B cell (primary cell): ENCODE data around the gene SSBP3. TPM values are rescaled to one million over a fixed set of nuclear protein-coding genes. Genes with fewer than 3 reads are reported as not detected.

Experiments used
- ATAC-seq: fragments of 200-7000 bp; cut with Tn5 transposase; one replicate; pipeline ENCODE4 v1.10.0; 2021; ENCODE audit warnings: low read depth, mild to moderate bottlenecking, moderate number of reproducible peaks, moderate library complexity
- CTCF ChIA-PET: fragments of 350-600 bp; sonication (Branson Sonifier 250); formaldehyde crosslinking; loops from one replicate; lab custom pipeline; 2021; ENCODE audit warnings: antibody characterized with exemption, inconsistent platforms; lab: Charles Lee
- POLR2A ChIA-PET: fragments of 350-600 bp; sonication (Branson Sonifier 250); formaldehyde crosslinking; loops from one replicate; lab custom pipeline; 2021; ENCODE audit warnings: antibody characterized with exemption; lab: Charles Lee
- DNase-seq: peaks from one replicate; pipeline ENCODE4 v3.0.0; 2013
- H2AFZ ChIP-seq: 2 replicates; pipeline ENCODE4 v1.6.1; 2012; ENCODE audit warnings: mild to moderate bottlenecking, low read depth, low read length; ENCODE audit not compliant: insufficient read depth, poor library complexity, severe bottlenecking
- H3K27ac ChIP-seq, 2 donors: 1 replicate in 1 of 2; 2 replicates in 1 of 2; pipeline ENCODE4 v1.5.1; 2012 to 2013; ENCODE audit warnings: low read length in 2 of 2, mild to moderate bottlenecking in 2 of 2, moderate library complexity in 1 of 2
- H3K27me3 ChIP-seq, 4 experiments: fragments of 200-600 bp in 1 of 4; sonication (generic) in 1 of 4; replicated peaks in 1 of 4; 1 replicate in 2 of 4; 2 replicates in 2 of 4; pipeline versions ENCODE4 v1.6.1 to v1.7.0; 2013 to 2016; ENCODE audit warnings: low read length in 3 of 4, mild to moderate bottlenecking in 2 of 4, mixed read lengths in 1 of 4, moderate library complexity in 1 of 4; ENCODE audit not compliant: insufficient read depth in 4 of 4, control insufficient read depth in 3 of 4; ENCODE audit errors: control extremely low read depth in 1 of 4
- H3K36me3 ChIP-seq, 2 experiments: replicated peaks in 1 of 2; 1 replicate in 1 of 2; 2 replicates in 1 of 2; pipeline versions ENCODE4 v1.6.1 to v1.7.1; 2013; ENCODE audit warnings: low read length in 1 of 2; ENCODE audit not compliant: insufficient read depth in 2 of 2, control insufficient read depth in 1 of 2; ENCODE audit errors: control extremely low read depth in 1 of 2, extremely low read depth in 1 of 2
- H3K4me1 ChIP-seq, 2 donors: fragments of 200-600 bp in 1 of 2; sonication (generic) in 1 of 2; 1 replicate in 1 of 2; 2 replicates in 1 of 2; pipeline versions ENCODE4 v1.5.1 to v1.6.1; 2013 to 2017; ENCODE audit warnings: low read length in 2 of 2; ENCODE audit not compliant: control insufficient read depth in 2 of 2, insufficient read depth in 2 of 2
- H3K4me2 ChIP-seq: replicated peaks from 2 replicates; pipeline ENCODE3; 2012; ENCODE audit warnings: mild to moderate bottlenecking, low read depth, low read length; ENCODE audit not compliant: poor library complexity, severe bottlenecking
- H3K4me3 ChIP-seq, 5 experiments: fragments of 200-600 bp in 1 of 5; sonication (generic) in 1 of 5; 1 replicate in 3 of 5; 2 replicates in 2 of 5; pipeline versions ENCODE4 v1.5.1 to v1.7.0; 2011 to 2016; ENCODE audit warnings: low read length in 4 of 5, mild to moderate bottlenecking in 4 of 5, low read depth in 2 of 5, control low read depth in 1 of 5, moderate library complexity in 1 of 5; ENCODE audit not compliant: insufficient read depth in 1 of 5; ENCODE audit errors: control extremely low read depth in 1 of 5, extremely low read depth in 1 of 5
- H3K79me2 ChIP-seq: fragments of 200-600 bp; sonication (generic); one replicate; pipeline ENCODE4 v1.6.0; 2016; ENCODE audit warnings: low read length; ENCODE audit not compliant: control insufficient read depth, insufficient read depth
- H3K9ac ChIP-seq: fragments of 200-600 bp; sonication (generic); 2 replicates; pipeline ENCODE4 v1.6.1; 2017; ENCODE audit warnings: mild to moderate bottlenecking, low read length, moderate library complexity
- H3K9me3 ChIP-seq, 3 donors: one replicate each; pipeline versions ENCODE4 v1.6.1 to v1.7.1; 2013; ENCODE audit warnings: low read length in 2 of 3; ENCODE audit not compliant: control insufficient read depth in 2 of 3, insufficient read depth in 1 of 3; ENCODE audit errors: control extremely low read depth in 1 of 3
- H4K20me1 ChIP-seq: 2 replicates; pipeline ENCODE4 v1.6.0; 2012; ENCODE audit warnings: mild to moderate bottlenecking, low read length; ENCODE audit not compliant: insufficient read depth, control insufficient read depth, poor library complexity, severe bottlenecking
- H3K27ac Mint-ChIP-seq: one replicate; pipeline ENCODE4 v1.8.0; 2021; ENCODE audit warnings: mixed read lengths
- H3K27me3 Mint-ChIP-seq: one replicate; pipeline ENCODE4 v1.8.0; 2021; ENCODE audit warnings: mixed read lengths
- H3K4me1 Mint-ChIP-seq: one replicate; pipeline ENCODE4 v1.8.0; 2021; ENCODE audit warnings: mixed read lengths
- H3K4me3 Mint-ChIP-seq: one replicate; pipeline ENCODE4 v1.8.0; 2021; ENCODE audit warnings: mixed read lengths
- H3K9me3 Mint-ChIP-seq: one replicate; pipeline ENCODE4 v1.8.0; 2022; ENCODE audit warnings: mixed read lengths; ENCODE audit not compliant: insufficient read depth
- EZH2 ChIP-seq: IDR thresholded peaks from 2 replicates; pipeline ENCODE4 v1.6.1; 2012; ENCODE audit warnings: borderline replicate concordance, low read depth, mild to moderate bottlenecking, moderate library complexity, low read length; ENCODE audit not compliant: insufficient read depth, poor library complexity, severe bottlenecking
- WGBS: methylation state at CpG from one replicate; pipeline ENCODE4 v1.1.5; 2013; ENCODE audit warnings: missing lambda C conversion rate; ENCODE audit not compliant: insufficient coverage; 5-methylcytosine and 5-hydroxymethylcytosine counted together
- intact Hi-C: fragments of 100-400 bp; cut with micrococcal nuclease; formaldehyde crosslinking; loops from one replicate; pipeline ENCODE4 v1.10.0; 2022
- polyA plus RNA-seq: library from polyadenylated mRNA; depleted of rRNA; stranded (reverse); fragments of >200 nt; gene quantifications from 2 replicates; pipeline ENCODE4 v1.2.3, GENCODE V29; 2012
- total RNA-seq, 2 donors: library from RNA; stranded (reverse); fragments of 120-200 nt in 1 of 2; gene quantifications; 1 replicate in 1 of 2; 2 replicates in 1 of 2; pipeline versions ENCODE4 v1.2.3 to v1.2.4, GENCODE V29; 2013 to 2022
- TF ChIP-seq, protein P1 (sequence below): fragments of 200-600 bp; IDR thresholded peaks from one replicate; pipeline ENCODE4 v1.8.0; 2022; ENCODE audit warnings: antibody characterized with exemption, mild to moderate bottlenecking

The SSBP3 gene
- total and polyA plus RNA-seq, 2 donors (not counting 1 experiment from before 2014, with no cell fraction given), result 16.9 to 30.7 TPM

DNA sequence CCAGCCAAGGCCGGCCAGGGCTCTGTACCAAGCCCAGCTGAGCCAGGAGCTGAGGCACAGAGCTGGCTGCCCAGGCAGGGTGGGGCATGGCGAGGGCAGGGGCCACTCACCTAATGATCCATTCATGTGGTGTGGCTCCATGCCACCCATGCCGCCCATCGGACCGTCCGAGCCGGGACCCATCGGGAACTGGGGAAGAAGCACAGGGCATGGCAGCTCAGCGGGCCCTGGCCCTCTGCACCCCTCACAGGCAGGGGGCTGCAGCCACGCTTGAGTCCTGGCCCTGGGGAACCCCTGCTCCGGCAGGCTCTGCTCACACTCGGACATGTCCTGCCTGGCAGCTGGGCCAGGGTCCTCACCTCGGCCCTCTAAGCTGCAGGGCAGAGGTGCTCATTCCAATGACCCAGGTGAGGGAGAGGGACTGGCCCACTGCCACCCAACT is 177.5 kb downstream of the SSBP3 start:
- WGBS, result 99% methylated on average over 13 of the region's 13 CpGs
- intact Hi-C loops, result no loop called here
- Histone ChIP-seq H2AFZ (no peak overlapping the region), H3K27ac (no peak overlapping the region), H3K36me3 (no peaks in the 10 kb centered on the region), H3K4me3 (no peak overlapping the region), H3K9ac (no peak overlapping the region), H3K9me3 (no peaks in the 10 kb centered on the region), H4K20me1 (no peaks in the 10 kb centered on the region), H3K79me2 (no peaks in the 10 kb centered on the region), H3K4me2 (no peak overlapping the region), H3K4me1 (no peaks in the 10 kb centered on the region), H3K27me3 (no peaks in the 10 kb centered on the region)
- TF ChIP-seq, protein P1, sequence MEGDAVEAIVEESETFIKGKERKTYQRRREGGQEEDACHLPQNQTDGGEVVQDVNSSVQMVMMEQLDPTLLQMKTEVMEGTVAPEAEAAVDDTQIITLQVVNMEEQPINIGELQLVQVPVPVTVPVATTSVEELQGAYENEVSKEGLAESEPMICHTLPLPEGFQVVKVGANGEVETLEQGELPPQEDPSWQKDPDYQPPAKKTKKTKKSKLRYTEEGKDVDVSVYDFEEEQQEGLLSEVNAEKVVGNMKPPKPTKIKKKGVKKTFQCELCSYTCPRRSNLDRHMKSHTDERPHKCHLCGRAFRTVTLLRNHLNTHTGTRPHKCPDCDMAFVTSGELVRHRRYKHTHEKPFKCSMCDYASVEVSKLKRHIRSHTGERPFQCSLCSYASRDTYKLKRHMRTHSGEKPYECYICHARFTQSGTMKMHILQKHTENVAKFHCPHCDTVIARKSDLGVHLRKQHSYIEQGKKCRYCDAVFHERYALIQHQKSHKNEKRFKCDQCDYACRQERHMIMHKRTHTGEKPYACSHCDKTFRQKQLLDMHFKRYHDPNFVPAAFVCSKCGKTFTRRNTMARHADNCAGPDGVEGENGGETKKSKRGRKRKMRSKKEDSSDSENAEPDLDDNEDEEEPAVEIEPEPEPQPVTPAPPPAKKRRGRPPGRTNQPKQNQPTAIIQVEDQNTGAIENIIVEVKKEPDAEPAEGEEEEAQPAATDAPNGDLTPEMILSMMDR, result no peak
- no peak for TF ChIP-seq EZH2
- no peak overlapping the region for H3K4me3 Mint-ChIP-seq
- H3K27me3 Mint-ChIP-seq, result no peaks in the 10 kb centered on the region
- no peak overlapping the region for H3K27ac Mint-ChIP-seq
- ChIA-PET CTCF (no interaction called here), POLR2A (no interaction called here)
- H3K9me3 Mint-ChIP-seq, result no peaks in the 10 kb centered on the region
- DNase-seq (no peak), ATAC-seq (no peak)
- peaks cover 2% of the 10 kb centered on the region for H3K4me1 Mint-ChIP-seq

DNA sequence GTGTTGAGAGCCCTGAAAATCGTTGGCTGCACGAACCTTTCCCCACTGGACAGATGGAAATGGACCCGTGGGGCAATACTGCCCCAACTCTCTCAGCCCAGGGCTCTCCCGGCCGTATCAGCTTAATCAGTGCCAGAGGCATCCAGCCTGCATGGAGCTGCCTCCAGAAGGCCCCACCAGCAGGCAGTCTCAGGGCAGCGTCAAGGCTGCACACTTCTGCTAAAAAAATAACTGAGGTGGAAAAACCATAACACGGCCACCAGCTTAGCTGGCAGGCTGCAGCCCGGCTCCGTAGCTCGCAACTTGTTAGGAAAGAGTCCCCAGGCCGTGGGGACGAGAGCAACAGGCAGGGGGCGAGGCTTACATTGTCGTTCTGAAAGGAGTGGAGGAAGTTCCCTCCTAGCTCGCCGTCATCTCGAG is 178.3 kb downstream of the SSBP3 start:
- no peak overlapping the region for H3K9ac ChIP-seq
- ChIA-PET CTCF (no interaction called here), POLR2A (no interaction called here)
- ATAC-seq, result no peak
- H3K4me3 ChIP-seq, result no peak overlapping the region
- H3K9me3 Mint-ChIP-seq, result no peaks in the 10 kb centered on the region
- H3K4me3 Mint-ChIP-seq, result no peak overlapping the region
- H3K79me2 ChIP-seq, result no peaks in the 10 kb centered on the region
- H4K20me1 ChIP-seq, result no peaks in the 10 kb centered on the region
- no peaks in the 10 kb centered on the region for H3K4me1 ChIP-seq
- peaks cover 2% of the 10 kb centered on the region for H3K4me1 Mint-ChIP-seq
- intact Hi-C loops, result no loop called here
- TF ChIP-seq, protein P1, result no peak
- no peak for TF ChIP-seq EZH2
- no peak overlapping the region for H3K27ac ChIP-seq
- no peaks in the 10 kb centered on the region for H3K9me3 ChIP-seq
- no peak for DNase-seq
- H3K36me3 ChIP-seq, result no peaks in the 10 kb centered on the region
- 80% methylated on average over 15 of the region's 17 CpGs for WGBS
- no peak overlapping the region for H2AFZ ChIP-seq
- H3K27me3 Mint-ChIP-seq, result no peaks in the 10 kb centered on the region
- H3K4me2 ChIP-seq, result no peak overlapping the region
- no peak overlapping the region for H3K27ac Mint-ChIP-seq
- H3K27me3 ChIP-seq, result no peaks in the 10 kb centered on the region
